GM12878 (cell line): Measurements from ENCODE around the gene DLAT. TPM values are rescaled to one million over a fixed set of nuclear protein-coding genes. Genes with fewer than 3 reads are reported as not detected.

ENCODE experiments used
- BCL3 ChIP-seq: IDR thresholded peaks from 2 replicates; pipeline ENCODE4 v1.6.1; 2011; ENCODE audit warnings: borderline replicate concordance, low read depth, mild to moderate bottlenecking, moderate library complexity, low read length; ENCODE audit not compliant: insufficient read depth, poor library complexity, severe bottlenecking
- BMI1 ChIP-seq: fragments of 450-650 bp; IDR thresholded peaks from 2 replicates; pipeline ENCODE4 v1.6.1; 2016; ENCODE audit warnings: mild to moderate bottlenecking, moderate library complexity, borderline replicate concordance
- BRCA1 ChIP-seq: IDR thresholded peaks from 2 replicates; pipeline ENCODE4 v1.6.1; 2011; ENCODE audit warnings: low read depth, low read length, improper control_type of control experiment
- CHD2 ChIP-seq: IDR thresholded peaks from 2 replicates; pipeline ENCODE4 v1.6.1; 2011; ENCODE audit warnings: low read depth, low read length, improper control_type of control experiment, borderline replicate concordance
- CUX1 ChIP-seq: IDR thresholded peaks from 2 replicates; pipeline ENCODE4 v1.6.1; 2012; ENCODE audit warnings: improper control_type of control experiment, low read depth, low read length; ENCODE audit not compliant: insufficient replicate concordance
- IRF4 ChIP-seq: IDR thresholded peaks from 2 replicates; pipeline ENCODE4 v1.6.1; 2011; ENCODE audit warnings: low read depth, low read length
- IRF5 ChIP-seq: fragments of 450-650 bp; IDR thresholded peaks from 2 replicates; pipeline ENCODE4 v1.6.1; 2017; ENCODE audit warnings: borderline replicate concordance
- NFXL1 ChIP-seq: fragments of 450-650 bp; IDR thresholded peaks from 2 replicates; pipeline ENCODE4 v1.6.1; 2017; ENCODE audit warnings: antibody characterized with exemption, mild to moderate bottlenecking, borderline replicate concordance
- NFYB ChIP-seq: IDR thresholded peaks from 2 replicates; pipeline ENCODE4 v1.6.1; 2011; ENCODE audit warnings: low read depth, mild to moderate bottlenecking, low read length, improper control_type of control experiment, moderate library complexity; ENCODE audit not compliant: insufficient read depth
- POLR2A ChIP-seq: IDR thresholded peaks from 2 replicates; pipeline ENCODE4 v1.6.1; 2011; ENCODE audit warnings: low read depth, mild to moderate bottlenecking, low read length
- POLR2AphosphoS2 ChIP-seq: IDR thresholded peaks from 2 replicates; pipeline ENCODE4 v1.6.1; 2011; ENCODE audit warnings: low read depth, mild to moderate bottlenecking, low read length, improper control_type of control experiment, moderate library complexity
- RBBP5 ChIP-seq: fragments of 200-600 bp; sonication (generic); conservative IDR thresholded peaks from 2 replicates; pipeline ENCODE4 v1.6.1; 2016
- RELA ChIP-seq: fragments of 450-650 bp; IDR thresholded peaks from 2 replicates; pipeline ENCODE4 v1.8.0; 2014; ENCODE audit warnings: borderline replicate concordance; ENCODE audit not compliant: partially characterized antibody
- SMARCA5 ChIP-seq: fragments of 450-650 bp; IDR thresholded peaks from 2 replicates; pipeline ENCODE4 v1.6.1; 2017; ENCODE audit warnings: mild to moderate bottlenecking
- SMC3 ChIP-seq: IDR thresholded peaks from 2 replicates; pipeline ENCODE4 v1.6.1; 2011; ENCODE audit warnings: low read length, improper control_type of control experiment, borderline replicate concordance
- SPI1 ChIP-seq: IDR thresholded peaks from 2 replicates; pipeline ENCODE4 v1.6.1; 2011; ENCODE audit warnings: low read depth, mild to moderate bottlenecking, low read length, moderate library complexity, borderline replicate concordance; ENCODE audit not compliant: insufficient read depth
- SREBF1 ChIP-seq: IDR thresholded peaks from 2 replicates; pipeline ENCODE4 v1.6.1; 2012; ENCODE audit warnings: mild to moderate bottlenecking, low read length
- STAT1 ChIP-seq: fragments of 450-650 bp; conservative IDR thresholded peaks from 2 replicates; pipeline ENCODE4 v1.6.1; 2014; ENCODE audit warnings: antibody characterized with exemption, mild to moderate bottlenecking
- TCF7 ChIP-seq: IDR thresholded peaks from 2 replicates; pipeline ENCODE4 v1.6.1; 2014; ENCODE audit warnings: antibody characterized with exemption, borderline replicate concordance
- ZNF207 ChIP-seq: fragments of 450-650 bp; IDR thresholded peaks from 2 replicates; pipeline ENCODE4 v1.6.1; 2014; ENCODE audit warnings: antibody characterized with exemption, mild to moderate bottlenecking, borderline replicate concordance
- ZSCAN29 ChIP-seq: fragments of 450-650 bp; IDR thresholded peaks from 2 replicates; pipeline ENCODE4 v1.6.1; 2017; ENCODE audit warnings: mild to moderate bottlenecking, moderate library complexity
- polyA plus RNA-seq, 11 experiments: library from polyadenylated mRNA; depleted of rRNA in 4 of 11; unstranded in 6 of 11; stranded (reverse) in 5 of 11; fragments of >200 nt; fragmentation: Nextera tagmentation in 4 of 11; fragmentation: Illumina TruSeq in 1 of 11; extraction: Ambion mirVana in 4 of 11; extraction: Trizol in 1 of 11; gene quantifications; 1 replicate in 1 of 11; 2 replicates in 10 of 11; pipeline versions ENCODE4 v1.2.1 to v1.2.3, GENCODE V29; 2011 to 2016; ENCODE audit warnings: inconsistent platforms in 2 of 11, missing spikeins in 2 of 11, low read depth in 1 of 11
- total RNA-seq, 4 experiments: library from RNA; depleted of rRNA in 3 of 4; stranded (reverse); fragments of >200 nt in 3 of 4; fragmentation: Illumina TruSeq in 1 of 4; extraction: Trizol in 1 of 4; gene quantifications; 2 replicates each; pipeline versions ENCODE4 v1.2.1 to v1.2.3, GENCODE V29; 2013 to 2021
- TF ChIP-seq, protein P1 (sequence below): IDR thresholded peaks from 2 replicates; pipeline ENCODE4 v1.6.1; 2012; ENCODE audit warnings: low read depth, low read length, improper control_type of control experiment

Gene DLAT
- total and polyA plus RNA-seq, 10 of the 15 experiments (the other 5 are each of a cell fraction or from before 2014, with no cell fraction given) = 16.5 to 79.9 (median 43.8) TPM

- TF ChIP-seq CUX1 (no peak), IRF5 (no peak), ZSCAN29 (peak; percentile 84; the same call in 1 of the 2 replicates), POLR2AphosphoS2 (no peak), TCF7 (peak; percentile 76), SPI1 (no peak; the same call in 1 of the 2 replicates), RBBP5 (no peak), NFXL1 (no peak), SMARCA5 (no peak), BMI1 (peak; percentile 97), STAT1 (peak; percentile 99), BRCA1 (no peak), ZNF207 (peak; percentile 99), POLR2A (peak; percentile 78), BCL3 (no peak), IRF4 (peak; percentile 57; the same call in 1 of the 2 replicates), RELA (peak; percentile 82), SREBF1 (no peak), NFYB (no peak), CHD2 (peak; percentile 47; the same call in 1 of the 2 replicates), SMC3 (no peak)
- TF ChIP-seq, protein P1, sequence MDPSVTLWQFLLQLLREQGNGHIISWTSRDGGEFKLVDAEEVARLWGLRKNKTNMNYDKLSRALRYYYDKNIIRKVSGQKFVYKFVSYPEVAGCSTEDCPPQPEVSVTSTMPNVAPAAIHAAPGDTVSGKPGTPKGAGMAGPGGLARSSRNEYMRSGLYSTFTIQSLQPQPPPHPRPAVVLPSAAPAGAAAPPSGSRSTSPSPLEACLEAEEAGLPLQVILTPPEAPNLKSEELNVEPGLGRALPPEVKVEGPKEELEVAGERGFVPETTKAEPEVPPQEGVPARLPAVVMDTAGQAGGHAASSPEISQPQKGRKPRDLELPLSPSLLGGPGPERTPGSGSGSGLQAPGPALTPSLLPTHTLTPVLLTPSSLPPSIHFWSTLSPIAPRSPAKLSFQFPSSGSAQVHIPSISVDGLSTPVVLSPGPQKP = peak; percentile 58; the same call in 1 of the 2 replicates
These were observed 49.0 kb downstream of the DLAT start, which contains the start of the genes NKAPD1 and PIH1D2 (continued) for GRCh38 chr11:112073941-112074811.
